HepG2 (cell line): ENCODE results near the gene GGTLC2. TPM values are rescaled to one million over a fixed set of nuclear protein-coding genes. Genes with fewer than 3 reads are reported as not detected.

ENCODE experiments used
- ATAC-seq: fragments of 200-7000 bp; cut with Tn5 transposase; 3 replicates; pipeline ENCODE4 v1.9.1; 2020; ENCODE audit warnings: mild to moderate bottlenecking, moderate library complexity
- BruUV-seq: library from RNA; stranded (reverse); fragments of 400-500 nt; replicated peaks from 2 replicates; lab custom pipeline; 2021; lab: Mats Ljungman, UMichigan
- CTCF ChIA-PET: fragments of 300-600 bp; formaldehyde crosslinking; extraction: SDS; loops from one replicate; lab custom pipeline; 2021; ENCODE audit warnings: low total read pairs, inconsistent platforms, low intra/inter-chr PET ratio; lab: Yijun Ruan, JAX
- POLR2A ChIA-PET: fragments of 350-600 bp; sonication (Branson Sonifier 250); formaldehyde crosslinking; loops from one replicate; lab custom pipeline; 2020; ENCODE audit warnings: antibody characterized with exemption, inconsistent platforms; lab: Yijun Ruan, JAX
- DNase-seq: peaks from one replicate; pipeline ENCODE4 v3.0.0-alpha.2; 2015; ENCODE audit warnings: low spot score
- FAIRE-seq: peaks from 3 replicates; lab custom pipeline; 2011; peaks lifted over from hg19 to GRCh38; lab: Jason Lieb, UNC
- H2AFZ ChIP-seq: one replicate; pipeline ENCODE4 v1.6.1; 2011; ENCODE audit warnings: low read length, inconsistent platforms
- H3K27ac ChIP-seq: fragments of 300-600 bp; 3 replicates; pipeline ENCODE4 v1.8.0; 2011; ENCODE audit warnings: mixed run types, mild to moderate bottlenecking, mixed read lengths, low read length, inconsistent platforms; ENCODE audit not compliant: insufficient read depth; ENCODE audit errors: extremely low read length
- H3K27me3 ChIP-seq, 2 experiments: fragments of 200-600 bp in 1 of 2; 2 replicates in 1 of 2; 3 replicates in 1 of 2; pipeline versions ENCODE4 v1.6.0 to v1.8.0; 2011; ENCODE audit warnings: low read length in 2 of 2, mild to moderate bottlenecking in 2 of 2, moderate library complexity in 2 of 2, inconsistent platforms in 1 of 2; ENCODE audit not compliant: insufficient read depth in 2 of 2, control insufficient read depth in 1 of 2
- H3K36me3 ChIP-seq, 2 experiments: fragments of 200-600 bp in 1 of 2; replicated peaks in 1 of 2; 2 replicates in 1 of 2; 3 replicates in 1 of 2; pipeline versions ENCODE4 v1.5.1 to v1.8.0; 2011; ENCODE audit warnings: low read length in 2 of 2, inconsistent platforms in 1 of 2; ENCODE audit not compliant: insufficient read depth in 2 of 2, control insufficient read depth in 1 of 2
- H3K4me1 ChIP-seq: 2 replicates; pipeline ENCODE4 v1.5.1; 2012; ENCODE audit warnings: low read length, inconsistent platforms; ENCODE audit not compliant: insufficient read depth
- H3K4me2 ChIP-seq: 2 replicates; pipeline ENCODE4 v1.6.0; 2011; ENCODE audit warnings: low read depth, low read length, inconsistent platforms
- H3K4me3 ChIP-seq, 3 experiments: fragments of 200-600 bp in 1 of 3; sonication (generic), shearing (Covaris generic) in 1 of 3; replicated peaks in 1 of 3; 2 replicates each; pipeline ENCODE4 v1.5.1; 2011 to 2016; ENCODE audit warnings: low read length in 3 of 3, inconsistent platforms in 2 of 3, low read depth in 2 of 3, mild to moderate bottlenecking in 2 of 3, control low read depth in 1 of 3, mixed read lengths in 1 of 3; ENCODE audit not compliant: insufficient read depth in 1 of 3
- H3K79me2 ChIP-seq: one replicate; pipeline ENCODE4 v1.6.1; 2011; ENCODE audit warnings: low read length, inconsistent platforms; ENCODE audit not compliant: insufficient read depth
- H3K9ac ChIP-seq: 2 replicates; pipeline ENCODE4 v1.6.0; 2011; ENCODE audit warnings: mild to moderate bottlenecking, low read depth, low read length, inconsistent platforms; ENCODE audit not compliant: insufficient read depth
- H3K9me3 ChIP-seq: 2 replicates; pipeline ENCODE4 v1.5.1; 2012; ENCODE audit warnings: mild to moderate bottlenecking, low read length
- H4K20me1 ChIP-seq: 2 replicates; pipeline ENCODE4 v1.6.0; 2011; ENCODE audit warnings: inconsistent platforms, mild to moderate bottlenecking, low read length, moderate library complexity; ENCODE audit not compliant: insufficient read depth
- CBX1 ChIP-seq: IDR thresholded peaks from one replicate; pipeline ENCODE4 v1.6.1; 2016; ENCODE audit warnings: antibody characterized with exemption, low read depth
- HES4 ChIP-seq: sonication (generic); formaldehyde crosslinking; IDR thresholded peaks from 2 replicates; pipeline ENCODE4 v1.9.0; 2021; ENCODE audit warnings: mild to moderate bottlenecking, missing genetic modification reagents, borderline replicate concordance
- HOMEZ ChIP-seq: IDR thresholded peaks from 2 replicates; pipeline ENCODE4 v1.6.1; 2016; ENCODE audit warnings: low read depth
- JUN ChIP-seq: sonication (generic); formaldehyde crosslinking; IDR thresholded peaks from 2 replicates; pipeline ENCODE4 v1.4.0; 2020; ENCODE audit warnings: mild to moderate bottlenecking, missing genetic modification reagents
- PAXIP1 ChIP-seq: sonication (generic); formaldehyde crosslinking; conservative IDR thresholded peaks from 2 replicates; pipeline ENCODE4 v1.4.0; 2020; ENCODE audit warnings: mild to moderate bottlenecking, missing genetic modification reagents, moderate library complexity
- SOX6 ChIP-seq, 2 experiments: fragments of 450-650 bp in 1 of 2; sonication (generic) in 1 of 2; formaldehyde crosslinking in 1 of 2; IDR thresholded peaks; 2 replicates each; pipeline versions ENCODE4 v1.4.0 to v1.6.1; 2017 to 2020; ENCODE audit warnings: antibody characterized with exemption in 1 of 2, mild to moderate bottlenecking in 1 of 2, missing genetic modification reagents in 1 of 2
- ZNF318 ChIP-seq: sonication (generic); formaldehyde crosslinking; IDR thresholded peaks from 2 replicates; pipeline ENCODE4 v1.4.0; 2020; ENCODE audit warnings: mild to moderate bottlenecking, missing genetic modification reagents
- ZNF737 ChIP-seq: sonication (generic); formaldehyde crosslinking; IDR thresholded peaks from 2 replicates; pipeline ENCODE4 v1.5.0; 2020; ENCODE audit warnings: missing genetic modification reagents, mild to moderate bottlenecking, borderline replicate concordance
- ZNF75D ChIP-seq: sonication (generic); formaldehyde crosslinking; IDR thresholded peaks from 2 replicates; pipeline ENCODE4 v1.8.1; 2023; ENCODE audit warnings: missing genetic modification reagents, mild to moderate bottlenecking, borderline replicate concordance
- WGBS: methylation state at CpG from one replicate; pipeline ENCODE4 v1.1.6; 2017; ENCODE audit warnings: low lambda C conversion rate; 5-methylcytosine and 5-hydroxymethylcytosine counted together
- in situ Hi-C: cut with HindIII; loops from 2 replicates; pipeline ENCODE4 v1.10.0; 2017; ENCODE audit warnings: low pct_unique_long_range_greater_than_20kb; ENCODE audit not compliant: extremely low pct_ligation_motif_present
- intact Hi-C: fragments of 100-400 bp; cut with micrococcal nuclease; formaldehyde crosslinking; loops from one replicate; pipeline ENCODE4 v1.10.0; 2022; ENCODE audit not compliant: unreplicated experiment
- polyA plus RNA-seq, 8 experiments: library from polyadenylated mRNA; depleted of rRNA in 3 of 8; stranded (reverse) in 7 of 8; unstranded in 1 of 8; fragments of >200 nt; fragmentation: Illumina TruSeq in 4 of 8; extraction: Trizol in 4 of 8; gene quantifications; 2 replicates each; pipeline versions ENCODE4 v1.2.1 to v1.2.3, GENCODE V29; 2011 to 2016; ENCODE audit warnings: low read depth in 4 of 8, missing spikeins in 1 of 8, mixed read lengths in 1 of 8; ENCODE audit not compliant: insufficient read depth in 1 of 8
- total RNA-seq, 5 experiments: library from RNA; depleted of rRNA; stranded (reverse); fragments of >200 nt; fragmentation: Illumina TruSeq; extraction: Trizol; gene quantifications; 2 replicates each; pipeline ENCODE4 v1.2.3, GENCODE V29; 2016; ENCODE audit warnings: low read depth in 1 of 5

GGTLC2 gene
- total and polyA plus RNA-seq, 2 of the 13 experiments (the other 11 are each of a cell fraction or from before 2014, with no cell fraction given), result not detected

GRCh38 chr22:22667966-22668880 is 23.8 kb downstream of the GGTLC2 start:
- Histone ChIP-seq H2AFZ (no peak overlapping the region), H3K79me2 (no peaks in the 10 kb centered on the region), H3K9ac (no peak overlapping the region), H3K4me1 (no peaks in the 10 kb centered on the region), H3K9me3 (no peaks in the 10 kb centered on the region), H3K27ac (no peak overlapping the region), H3K4me3 (no peak overlapping the region), H4K20me1 (no peaks in the 10 kb centered on the region), H3K36me3 (no peaks in the 10 kb centered on the region), H3K27me3 (peaks cover 0 to 3% of the 10 kb centered on the region in 2 experiments; a peak in 2 of 5 replicates), H3K4me2 (no peak overlapping the region)
- no peak for DNase-seq
- ChIA-PET CTCF (no interaction called here), POLR2A (no interaction called here)
- intact Hi-C loops, result no loop called here
- in situ Hi-C loops, result no loop called here
- BruUV-seq, result no TSS peak
- WGBS, result 13% methylated on average over 10 of the region's 11 CpGs
- no peak for FAIRE-seq
- no peak for ATAC-seq
- TF ChIP-seq JUN (CRISPR knock-in tag) (no peak), ZNF737 (CRISPR knock-in tag) (no peak), ZNF75D (CRISPR knock-in tag) (no peak), HES4 (CRISPR knock-in tag) (no peak), CBX1 (no peak), HOMEZ (CRISPR knock-in tag) (no peak), SOX6 (IDR thresholded peaks at IDR 0.05) (no peak), SOX6 (CRISPR knock-in tag; IDR thresholded peaks at IDR 0.05) (no peak), ZNF318 (CRISPR knock-in tag) (no peak), PAXIP1 (CRISPR knock-in tag) (no peak)
